NCI-H226 (cell line): ENCODE results near the gene GPR83.
"Not testable (repeated sequence)": the region's sequence is repeated elsewhere in the genome, so short reads cannot be mapped to it uniquely, and the experiment has no call there.

Source experiments
- DNase-seq: peaks from one replicate; pipeline ENCODE4 v3.0.0-alpha.2; 2015

GPR83 gene

DNA sequence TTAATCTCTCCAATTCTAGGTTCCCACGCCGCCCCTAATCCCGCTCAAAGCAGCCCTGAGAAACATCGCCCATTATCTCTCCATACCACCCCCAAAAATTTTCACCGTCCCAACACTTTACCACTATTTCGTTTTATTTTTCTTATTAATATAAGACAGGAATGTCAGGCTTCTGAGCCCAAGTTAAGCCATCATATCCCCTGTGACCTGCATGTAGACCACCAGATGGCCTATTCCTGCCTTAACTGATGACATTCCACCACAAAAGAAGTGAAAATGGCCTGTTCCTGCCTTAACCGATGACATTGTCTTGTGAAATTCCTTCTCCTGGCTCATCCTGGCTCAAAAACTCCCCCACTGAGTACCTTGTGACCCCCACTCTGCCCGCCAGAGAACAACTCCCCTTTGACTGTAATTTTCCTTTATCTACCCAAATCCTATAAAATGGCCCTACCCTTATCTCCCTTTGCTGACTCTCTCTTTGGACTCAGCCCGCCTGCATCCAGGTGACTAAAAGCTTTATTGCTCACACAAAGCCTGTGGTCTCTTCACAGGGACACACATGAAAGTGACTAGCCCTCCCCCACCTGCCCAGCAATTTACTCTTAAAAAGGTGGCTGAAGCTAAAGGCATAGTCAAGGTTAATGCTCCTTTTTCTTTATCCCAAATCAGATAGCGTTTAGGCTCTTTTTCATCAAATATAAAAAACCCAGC lies 50.2 kb downstream of the GPR83 start:
- not testable (repeated sequence) for DNase-seq

DNA sequence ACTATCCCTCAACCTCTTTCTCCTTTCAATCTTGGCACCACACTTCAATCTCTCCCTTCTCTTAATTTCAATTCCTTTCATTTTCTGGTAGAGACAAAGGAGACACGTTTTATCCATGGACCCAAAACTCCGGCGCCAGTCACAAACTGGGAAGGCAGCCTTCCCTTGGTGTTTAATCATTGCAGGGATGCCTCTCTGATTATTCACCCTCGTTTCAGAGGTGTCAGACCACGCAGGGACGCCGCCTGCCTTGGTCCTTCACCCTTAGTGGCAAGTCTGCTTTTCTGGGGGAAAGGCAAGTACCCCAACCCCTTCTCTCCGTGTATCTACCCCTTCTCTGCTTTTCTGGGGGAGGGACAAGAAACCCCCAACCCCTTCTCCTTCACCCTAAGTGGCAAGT lies 54.9 kb downstream of the GPR83 start:
- not testable (repeated sequence) for DNase-seq

DNA sequence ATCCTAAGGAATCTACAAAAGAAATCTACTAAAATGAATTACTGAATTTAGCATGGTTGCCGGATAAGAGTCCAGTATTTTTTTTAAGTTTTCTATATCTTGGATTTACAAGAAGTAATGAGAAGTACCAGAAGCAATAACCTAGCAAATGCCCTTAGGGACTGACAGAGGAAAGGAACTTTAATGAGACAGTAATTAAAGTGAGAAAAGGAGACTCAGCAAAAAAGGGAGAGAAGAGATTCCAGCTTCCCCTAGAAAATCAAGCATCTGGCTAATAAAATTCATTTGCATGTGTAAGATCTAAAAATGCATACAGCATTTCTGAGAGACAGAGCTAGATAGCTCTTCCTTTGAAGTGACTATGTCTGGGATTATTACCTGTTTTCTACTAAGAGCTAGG lies 57.7 kb downstream of the GPR83 start:
- no peak for DNase-seq

DNA sequence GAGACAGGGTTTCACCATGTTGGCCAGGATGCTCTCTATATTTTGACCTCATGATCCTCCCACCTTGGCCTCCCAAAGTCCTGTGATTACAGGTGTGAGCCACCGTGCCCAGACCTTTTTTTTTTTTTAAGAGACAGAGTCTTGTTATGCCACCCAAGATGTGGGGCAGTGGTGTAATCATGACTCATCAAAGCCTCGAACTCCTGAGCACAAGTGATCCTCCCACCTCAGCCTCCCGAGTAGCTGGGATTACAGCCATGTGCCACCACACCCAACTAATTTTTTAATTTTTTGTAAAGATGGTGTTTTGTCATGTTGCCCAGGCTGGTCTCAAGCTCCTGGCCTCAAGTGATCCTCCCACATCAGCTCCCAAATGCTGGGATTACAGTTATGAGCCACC lies 59.0 kb downstream of the GPR83 start:
- DNase-seq, result no peak

DNA sequence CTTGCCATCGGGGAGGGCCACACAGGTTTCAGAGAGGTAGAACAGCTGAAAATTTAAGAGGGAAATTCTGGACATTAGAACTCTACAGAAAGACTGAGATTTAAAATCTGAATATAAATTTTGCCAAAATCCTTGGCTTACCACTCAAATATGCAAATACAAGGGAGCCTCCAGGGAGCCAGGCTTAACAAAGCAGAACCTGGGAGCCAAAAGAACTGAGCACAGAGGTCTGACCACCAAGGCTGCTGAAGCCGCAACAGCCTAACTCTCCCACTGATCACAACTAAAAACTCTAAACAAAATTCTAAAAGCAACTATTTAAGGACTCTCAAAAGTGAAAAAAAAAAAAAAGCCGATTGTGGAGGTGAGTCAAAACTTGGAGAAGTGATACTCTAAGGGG lies 62.6 kb downstream of the GPR83 start:
- no peak for DNase-seq

DNA sequence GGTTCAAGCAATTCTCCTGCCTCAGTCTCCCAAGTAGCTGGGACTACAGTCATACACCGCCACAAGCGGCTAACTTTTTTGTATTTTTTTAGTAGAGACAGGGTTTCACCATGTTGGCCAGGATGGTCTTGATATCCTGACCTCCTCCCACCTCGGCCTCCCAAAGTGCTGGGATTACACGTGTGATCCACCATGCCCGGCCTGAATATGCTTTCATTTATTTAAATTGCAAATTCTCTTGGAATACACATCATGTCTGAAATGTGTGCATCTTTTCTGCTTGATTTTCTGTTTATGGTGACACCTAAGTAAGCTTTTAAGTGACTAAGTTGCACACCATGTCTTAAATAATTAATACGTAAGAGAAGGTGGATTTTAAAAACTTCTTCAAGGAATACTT lies 65.2 kb downstream of the GPR83 start:
- no peak for DNase-seq

DNA sequence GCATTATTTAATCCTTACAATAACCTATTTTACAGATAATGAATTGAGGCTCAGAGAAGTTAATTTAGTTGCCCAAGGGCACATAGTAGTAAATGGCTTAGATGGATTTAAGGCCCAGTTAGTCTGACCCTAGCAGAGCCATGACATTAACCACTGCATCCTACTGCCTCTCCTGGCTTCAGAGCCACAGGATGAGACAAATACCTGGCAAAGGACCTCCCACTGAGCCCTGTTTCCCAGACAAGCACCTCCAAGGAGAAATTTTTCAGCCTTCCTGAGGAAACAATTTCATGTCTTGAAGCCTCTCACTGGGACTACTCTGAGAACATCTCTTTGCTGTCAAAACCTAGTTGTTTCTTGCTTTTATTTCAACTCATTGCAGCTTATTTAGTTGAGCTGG lies 68.4 kb downstream of the GPR83 start:
- no peak for DNase-seq

DNA sequence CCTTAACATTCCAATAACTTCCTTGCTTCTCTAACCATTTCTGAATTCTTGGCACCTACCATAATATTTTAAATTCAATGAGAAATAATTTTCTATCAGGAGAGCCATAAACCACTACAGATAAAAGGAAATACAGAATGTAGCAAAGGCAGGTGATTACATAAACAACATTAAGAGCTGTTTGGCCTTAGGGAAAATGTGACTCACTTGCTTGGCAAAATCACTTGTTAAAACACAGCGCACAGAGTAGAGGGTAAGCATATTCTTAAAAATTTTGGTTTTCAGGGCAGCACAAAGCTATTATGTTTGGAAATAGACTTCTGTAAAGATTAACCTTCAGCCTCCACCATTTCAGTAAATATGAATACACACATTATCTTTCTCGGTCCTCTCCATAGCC lies 70.4 kb downstream of the GPR83 start:
- peak; percentile 6 for DNase-seq

DNA sequence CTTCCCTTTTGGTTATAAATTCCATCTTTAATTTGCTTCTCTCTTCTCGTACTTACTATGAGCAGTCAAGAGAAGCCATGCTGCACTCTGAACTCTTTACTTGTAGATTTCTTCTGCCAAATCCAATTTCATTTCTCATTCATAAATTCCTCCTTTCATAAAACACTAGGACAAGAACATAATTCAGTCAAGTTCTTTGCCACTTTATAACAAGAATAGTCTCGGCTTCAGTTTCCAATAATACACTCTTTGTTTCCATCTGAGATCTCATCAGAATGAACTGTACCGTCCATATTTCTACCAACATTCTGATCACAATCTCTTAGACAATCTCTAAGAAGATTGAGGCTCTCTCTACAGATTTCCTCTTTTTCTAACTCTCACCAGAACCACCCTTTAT lies 71.7 kb downstream of the GPR83 start:
- DNase-seq, result no peak

DNA sequence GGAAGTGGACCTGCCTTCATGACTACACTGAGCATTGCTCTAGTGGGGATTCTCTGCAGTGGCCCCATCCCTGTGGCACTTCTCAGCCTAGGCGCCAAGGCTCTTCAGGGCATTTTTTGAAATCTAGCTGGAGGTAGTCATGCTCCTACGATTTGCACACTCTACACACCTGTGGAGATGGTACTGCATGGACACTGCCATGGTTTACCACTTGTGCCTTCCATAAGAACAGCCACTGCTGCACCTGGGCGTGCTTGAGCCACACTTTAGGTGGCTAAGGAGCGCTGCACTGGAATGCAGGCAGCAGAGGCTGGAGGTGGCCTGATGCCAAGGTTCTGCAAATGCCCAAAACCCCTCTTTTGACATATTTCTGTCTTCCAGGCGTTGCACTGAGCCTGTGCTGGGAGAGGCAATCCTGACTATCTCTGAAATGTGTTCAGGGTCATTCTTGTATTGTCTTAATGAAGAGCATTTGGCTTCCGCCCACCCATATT lies 72.6 kb downstream of the GPR83 start:
- no peak for DNase-seq
